GM23248 (cell line): ENCODE measurements around the gene TMIE.

ENCODE experiments used
- EZH2 ChIP-seq: fragments of 200-600 bp; sonication (generic); IDR thresholded peaks from 2 replicates; pipeline ENCODE4 v1.6.1; 2018; ENCODE audit warnings: antibody characterized with exemption, mild to moderate bottlenecking; ENCODE audit not compliant: insufficient read depth, poor library complexity, severe bottlenecking
- EZH2phosphoT487 ChIP-seq: fragments of 200-600 bp; sonication (generic); IDR thresholded peaks from 2 replicates; pipeline ENCODE4 v1.6.1; 2018; ENCODE audit warnings: antibody characterized with exemption, moderate library complexity, mild to moderate bottlenecking, low read depth; ENCODE audit not compliant: insufficient read depth

DNA sequence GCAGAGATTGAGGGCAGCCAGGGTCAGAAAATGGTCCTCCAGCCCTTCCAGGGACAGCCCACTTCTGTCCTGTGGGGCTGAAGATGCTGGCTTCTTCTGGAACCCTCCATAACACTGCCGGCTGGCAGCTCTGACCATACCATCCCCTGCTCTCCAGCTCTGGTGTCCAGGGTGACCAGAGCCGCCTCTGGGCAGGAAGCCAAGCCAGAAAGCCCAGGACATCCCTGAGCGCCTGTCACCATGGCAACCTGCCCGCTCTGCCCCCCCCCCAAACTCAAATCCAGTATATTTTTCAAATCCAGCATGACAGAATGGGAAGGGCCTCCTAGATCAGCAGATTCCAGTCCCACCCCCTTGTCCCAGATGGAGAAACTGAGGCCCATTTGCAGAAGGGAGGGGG, 420 bp upstream of the TMIE start:
- TF ChIP-seq EZH2 (no peak), EZH2phosphoT487 (no peak)
